Glomerular visceral epithelial cell (primary cell): ENCODE data around the gene CDC25C.

ENCODE experiments used
- DNase-seq: peaks from one replicate; pipeline ENCODE4 v3.0.0-alpha.2; 2016; ENCODE audit errors: extremely low spot score

The CDC25C gene

DNA sequence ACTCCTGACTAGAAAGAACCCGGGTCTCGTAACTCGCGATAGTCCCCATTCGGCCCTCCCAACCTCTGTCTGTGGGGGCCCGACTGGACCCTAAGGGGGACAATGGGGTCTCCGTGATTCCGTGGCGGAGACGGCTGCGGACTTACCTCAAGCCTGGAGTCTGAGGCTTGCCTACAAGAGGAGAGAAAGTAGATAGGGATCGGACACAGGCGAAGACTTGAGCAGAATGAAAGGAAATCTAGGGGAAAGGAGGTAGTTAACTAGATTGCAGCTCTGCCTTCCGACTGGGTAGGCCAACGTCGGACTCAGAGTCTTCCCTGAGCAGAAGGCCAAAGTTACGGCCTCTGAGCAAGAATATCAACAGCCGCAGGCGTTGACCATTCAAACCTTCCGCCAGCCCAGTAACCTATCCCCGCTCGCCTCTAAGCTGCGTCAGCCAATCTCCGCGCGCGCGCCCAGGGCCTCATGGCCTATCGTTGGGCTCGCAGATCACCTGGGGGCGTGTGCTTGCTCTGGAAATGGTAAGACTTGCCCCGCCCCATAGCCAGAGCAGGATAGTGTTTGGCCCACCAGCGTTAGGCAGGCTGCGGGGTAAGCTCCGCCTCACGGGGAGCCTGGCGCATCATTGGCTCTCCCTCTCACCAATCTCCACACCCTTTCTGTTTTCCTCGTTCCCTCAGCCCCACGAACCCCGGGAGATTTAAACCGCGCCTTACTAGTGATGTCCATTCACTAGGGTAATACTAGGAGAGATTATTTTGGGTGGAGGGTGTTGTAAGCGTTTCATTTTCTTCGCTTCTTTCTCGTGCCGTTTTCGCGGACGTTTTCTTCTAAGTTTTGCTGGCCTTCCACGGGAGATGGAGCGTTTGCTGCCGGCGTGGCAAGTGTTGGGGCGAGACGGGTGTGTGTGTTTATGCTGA is at the start of gene CDC25C:
Gene CDC25C, minus strand, starts transcription at position 356 of the 920 bp plus-strand sequence. CDS start 624 bp downstream, outside the sequence.
- DNase-seq = peak; percentile 100

DNA sequence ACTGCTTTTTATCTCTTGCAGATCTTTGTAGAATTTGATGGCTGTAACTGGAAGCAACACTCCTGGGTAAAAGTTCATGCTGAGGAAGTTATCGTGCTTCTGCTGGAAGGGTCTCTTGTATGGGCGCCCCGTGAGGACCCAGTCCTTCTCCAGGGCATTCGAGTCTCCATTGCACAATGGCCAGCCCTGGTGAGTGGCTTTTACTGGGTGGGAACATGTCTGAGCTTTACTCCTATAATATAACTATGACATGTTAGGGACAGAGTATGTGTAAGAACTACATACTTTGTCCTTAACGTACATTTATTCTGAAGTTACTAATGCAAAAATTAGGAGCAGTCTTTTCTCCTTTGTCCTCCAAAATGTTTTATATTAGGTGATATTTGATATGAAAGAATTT is 41.0 kb upstream of the CDC25C start:
- no peak for DNase-seq

DNA sequence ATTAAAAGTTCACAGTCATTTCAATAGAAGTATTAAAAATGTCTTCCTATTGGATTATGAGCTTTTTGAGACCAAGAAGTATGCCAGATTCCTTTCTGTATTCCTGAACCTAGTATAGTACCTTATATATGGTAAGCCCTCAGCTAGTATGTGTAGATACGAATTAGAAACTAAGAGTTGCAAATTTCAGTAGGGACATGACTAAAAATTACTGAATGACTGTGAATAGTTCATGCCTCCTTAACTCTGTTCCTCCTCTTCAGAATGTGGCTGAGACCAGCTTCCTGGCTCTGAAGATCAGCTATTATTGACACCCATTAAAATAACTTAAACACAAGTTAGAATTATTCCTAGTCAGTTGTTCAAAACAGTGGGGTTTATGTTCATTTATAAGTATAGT is 40.6 kb upstream of the CDC25C start:
- no peak for DNase-seq

DNA sequence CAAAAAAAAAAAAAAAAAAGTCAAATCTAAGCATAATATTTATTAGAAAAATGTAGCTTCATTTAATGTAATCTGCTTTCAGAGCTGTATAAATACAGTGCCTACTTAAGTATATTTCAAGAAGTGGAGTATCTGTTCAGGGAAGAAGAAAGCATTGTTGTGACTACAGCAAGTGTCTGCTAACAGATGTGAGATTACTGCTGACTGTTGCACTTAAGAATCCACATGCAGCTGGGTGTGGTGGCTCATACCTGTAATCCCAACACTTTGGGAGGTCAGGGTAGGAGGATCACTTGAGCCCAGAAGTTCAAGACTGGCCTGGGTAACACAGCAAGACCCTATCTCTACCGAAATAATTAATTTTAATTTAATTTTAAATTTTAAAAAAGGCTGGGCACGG is 39.9 kb upstream of the CDC25C start:
- no peak for DNase-seq

DNA sequence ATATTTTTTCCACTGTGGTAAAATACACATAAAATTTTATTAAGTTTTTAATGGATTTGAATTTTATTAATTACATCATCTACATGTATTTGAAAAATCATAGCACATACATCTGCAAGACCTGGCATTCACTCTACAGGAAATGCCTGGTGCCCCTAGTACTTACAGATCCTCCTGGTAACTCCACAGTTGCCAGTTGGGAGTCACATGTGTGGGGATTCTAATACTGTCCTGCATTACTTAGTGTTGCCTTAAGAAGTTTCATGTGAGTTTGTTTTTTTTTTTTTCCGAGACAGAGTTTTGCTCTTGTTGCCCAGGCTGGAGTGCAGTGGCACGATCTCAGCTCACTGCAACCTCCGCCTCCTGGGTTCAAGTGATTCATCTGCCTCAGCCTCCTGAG is 38.9 kb upstream of the CDC25C start:
- no peak for DNase-seq

DNA sequence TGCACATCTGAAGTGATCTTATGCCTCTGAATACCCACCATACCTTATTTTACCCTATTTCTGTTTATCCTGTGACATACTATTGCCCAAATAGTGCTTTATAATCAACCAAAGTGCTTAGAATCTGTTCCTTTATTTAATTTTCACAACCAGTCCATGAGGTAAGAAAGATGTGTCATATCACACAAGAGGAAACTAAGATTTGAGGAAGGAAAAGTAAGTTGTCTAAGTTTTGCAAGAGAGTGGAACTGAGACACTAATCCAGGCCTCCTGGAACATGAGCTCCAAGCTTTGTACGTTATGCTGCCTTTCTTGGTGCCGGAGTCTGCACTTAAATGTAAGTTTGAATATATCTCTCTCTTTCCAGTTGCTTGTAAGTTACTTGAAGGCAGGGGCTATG is 38.1 kb upstream of the CDC25C start:
- no peak for DNase-seq

DNA sequence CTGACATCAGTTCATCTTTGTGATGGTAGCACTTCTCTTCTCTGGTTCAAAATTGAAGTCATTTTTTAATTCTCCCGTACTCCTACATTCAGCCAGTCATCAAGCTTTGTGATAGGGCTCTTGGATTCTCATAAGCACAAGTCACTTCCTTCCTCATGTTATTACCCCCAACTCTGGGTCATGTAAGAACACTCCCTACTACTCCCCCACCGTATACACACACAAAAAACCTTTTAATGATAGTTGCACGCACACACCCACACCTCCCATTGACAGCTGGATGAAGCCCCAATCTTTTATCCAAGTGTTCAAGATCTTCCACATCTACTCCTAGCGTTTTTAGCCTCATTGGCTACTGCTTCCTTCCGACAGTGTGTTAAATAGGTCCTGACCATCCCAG is 37.7 kb upstream of the CDC25C start:
- no peak for DNase-seq

DNA sequence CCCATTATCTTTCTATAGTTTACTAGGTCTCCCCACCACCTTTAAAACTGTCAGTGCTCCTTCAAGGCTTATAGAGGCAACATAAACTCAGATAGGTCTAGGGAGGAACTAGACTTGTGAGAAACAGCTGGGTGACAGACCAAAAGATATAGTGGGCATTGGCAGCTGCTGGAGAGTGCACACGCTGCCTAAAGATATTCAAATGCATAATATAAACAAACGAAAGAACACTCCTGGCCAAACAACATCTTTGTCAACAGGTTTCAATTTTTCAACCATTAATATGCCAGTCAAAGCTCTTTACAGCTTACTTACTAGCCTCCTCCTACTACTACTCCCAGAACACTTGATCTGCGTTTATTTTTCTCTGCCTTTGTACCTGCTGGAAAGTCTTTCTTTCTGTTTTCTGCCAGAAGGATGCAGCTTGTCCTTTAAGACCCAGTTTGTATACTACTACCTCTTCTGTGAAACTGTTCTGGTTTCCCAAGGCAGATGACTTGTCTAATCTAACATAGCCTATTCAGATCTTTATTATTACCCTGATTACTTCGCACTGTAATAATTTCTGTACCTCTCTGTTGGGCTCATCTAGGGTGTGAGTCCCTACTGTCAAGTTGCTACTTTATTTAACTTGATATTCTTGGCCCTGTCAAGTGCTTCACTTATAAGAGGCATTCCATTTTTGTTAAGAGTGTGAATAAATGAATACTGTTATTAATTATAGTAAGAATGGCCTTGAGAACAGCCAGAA is 35.2 kb upstream of the CDC25C start:
- no peak for DNase-seq

DNA sequence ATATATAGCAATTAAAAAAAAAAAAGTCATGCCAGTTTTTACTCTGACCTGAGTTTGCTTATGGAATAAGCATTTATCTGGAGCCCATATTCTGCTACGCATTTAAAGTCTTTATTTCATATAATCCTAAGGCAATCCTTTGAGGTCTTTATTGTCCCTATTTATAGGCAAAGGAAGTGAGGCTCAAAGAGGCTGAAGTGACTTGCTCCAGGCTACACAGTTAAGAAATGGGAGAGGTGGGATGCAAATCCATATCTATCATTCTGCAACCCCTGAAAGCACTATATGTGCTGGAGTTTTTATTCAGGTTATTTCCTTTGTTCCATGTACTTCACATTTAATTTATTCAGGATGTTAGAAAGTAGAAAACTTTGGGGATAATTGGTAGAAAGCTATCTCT is 33.0 kb upstream of the CDC25C start:
- DNase-seq = no peak

DNA sequence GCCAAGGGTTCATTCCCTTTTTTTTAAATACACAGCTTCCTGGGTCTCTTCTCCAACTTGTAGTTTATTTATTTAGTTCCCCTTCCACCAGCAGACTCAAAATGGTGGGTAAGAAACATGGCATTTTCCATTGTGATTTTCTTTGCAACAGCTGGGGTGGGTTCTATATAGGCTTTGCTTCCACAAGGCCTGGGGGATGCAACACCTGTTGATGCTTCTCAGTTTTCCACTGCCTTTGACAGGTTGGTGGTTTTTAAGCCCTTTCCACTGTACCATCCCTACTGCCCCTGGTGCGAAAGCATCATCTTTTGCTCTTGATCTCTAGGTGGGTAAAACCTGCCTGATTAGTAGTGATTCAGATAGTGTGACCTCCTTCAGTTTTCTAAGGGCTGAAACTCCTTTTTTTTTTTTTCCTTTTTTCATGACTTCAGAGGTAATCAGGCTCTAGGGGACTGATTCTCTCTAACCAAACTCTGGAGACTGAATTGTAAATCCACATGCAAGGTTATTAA is 29.4 kb upstream of the CDC25C start:
- no peak for DNase-seq

DNA sequence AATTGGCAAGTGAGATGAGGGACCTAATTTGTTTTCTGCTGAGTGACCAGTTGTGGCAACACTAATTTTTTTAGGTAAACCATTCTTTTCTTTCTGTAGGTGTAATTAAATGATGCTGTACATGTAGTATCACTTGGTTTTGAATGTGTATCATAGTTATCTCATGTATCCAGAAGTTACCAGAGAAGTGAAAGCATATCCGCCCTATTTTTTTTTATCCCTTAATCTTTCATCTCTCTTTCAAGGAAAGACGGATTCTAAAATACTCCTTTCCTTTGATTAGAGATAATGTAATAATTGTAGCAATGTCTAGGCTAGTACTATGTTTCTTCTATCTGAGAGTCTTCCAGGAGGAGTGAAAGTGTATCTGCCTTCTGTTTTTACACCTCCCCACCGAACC is 28.0 kb upstream of the CDC25C start:
- DNase-seq = no peak

DNA sequence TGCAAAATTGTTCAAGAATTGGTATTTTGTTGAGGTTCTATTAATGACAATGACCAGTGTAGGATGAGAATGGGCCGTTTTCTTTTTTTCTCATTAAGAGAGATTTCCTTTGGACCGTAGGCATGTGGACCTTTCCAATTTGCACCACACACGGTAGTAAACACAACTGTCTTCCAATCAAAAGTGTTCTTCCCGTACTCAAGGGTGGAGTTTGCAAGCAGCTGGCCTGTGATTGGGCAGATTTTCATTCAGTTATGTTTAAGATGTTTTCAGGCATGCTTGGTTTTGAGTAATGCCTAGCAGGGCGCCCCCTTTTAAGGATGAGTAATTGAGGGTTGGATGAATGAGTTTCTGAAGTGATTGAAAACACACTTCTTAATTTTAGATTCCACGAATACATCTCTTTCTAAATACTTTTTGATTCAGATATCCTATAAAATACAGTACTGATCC is 23.3 kb upstream of the CDC25C start:
- DNase-seq = peak; percentile 81

DNA sequence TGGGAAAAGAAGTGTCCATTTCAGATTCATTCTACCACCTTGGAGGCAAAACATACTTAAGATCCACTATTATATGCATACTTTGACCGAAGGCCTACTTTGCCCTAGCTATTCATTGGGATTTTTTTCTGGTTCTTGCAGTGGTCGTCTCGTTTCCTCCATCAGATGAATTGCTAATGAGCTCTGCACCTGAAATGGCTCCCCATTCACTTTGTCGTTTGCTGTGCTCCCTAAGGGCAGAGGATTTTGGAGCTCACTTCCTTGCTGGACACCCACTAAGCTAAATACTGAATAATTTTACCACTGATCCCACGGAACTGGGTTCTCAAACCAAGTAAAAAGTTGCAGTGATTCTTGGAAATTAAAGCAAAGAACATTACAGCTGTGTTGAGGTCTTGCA is 22.8 kb upstream of the CDC25C start:
- DNase-seq = no peak

DNA sequence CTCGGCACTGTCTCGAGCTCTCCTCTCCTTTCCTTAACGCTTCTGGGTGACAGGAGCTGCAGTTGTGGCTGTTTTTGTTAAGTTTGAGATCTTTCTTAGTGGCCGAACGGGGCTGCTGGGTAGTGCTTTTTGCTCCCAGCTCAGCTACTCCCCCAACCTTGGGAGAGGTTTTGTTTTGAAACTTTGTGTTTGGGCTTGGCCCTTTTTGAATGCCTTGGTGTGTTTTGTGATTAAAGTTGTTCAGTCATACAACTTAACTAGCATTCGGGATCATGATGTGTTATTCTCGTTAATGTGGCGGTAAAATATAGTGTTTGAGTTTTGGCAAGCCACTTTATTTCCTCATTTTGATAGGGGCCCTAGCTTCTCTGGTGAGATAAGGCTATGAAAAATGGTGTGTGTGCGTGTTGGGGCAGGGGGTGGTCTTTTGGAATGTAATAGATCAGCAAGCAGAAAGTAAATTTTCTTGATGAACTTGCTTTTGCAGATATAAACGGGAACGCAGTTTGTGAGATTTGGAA is 22.0 kb upstream of the CDC25C start:
- DNase-seq = no peak

DNA sequence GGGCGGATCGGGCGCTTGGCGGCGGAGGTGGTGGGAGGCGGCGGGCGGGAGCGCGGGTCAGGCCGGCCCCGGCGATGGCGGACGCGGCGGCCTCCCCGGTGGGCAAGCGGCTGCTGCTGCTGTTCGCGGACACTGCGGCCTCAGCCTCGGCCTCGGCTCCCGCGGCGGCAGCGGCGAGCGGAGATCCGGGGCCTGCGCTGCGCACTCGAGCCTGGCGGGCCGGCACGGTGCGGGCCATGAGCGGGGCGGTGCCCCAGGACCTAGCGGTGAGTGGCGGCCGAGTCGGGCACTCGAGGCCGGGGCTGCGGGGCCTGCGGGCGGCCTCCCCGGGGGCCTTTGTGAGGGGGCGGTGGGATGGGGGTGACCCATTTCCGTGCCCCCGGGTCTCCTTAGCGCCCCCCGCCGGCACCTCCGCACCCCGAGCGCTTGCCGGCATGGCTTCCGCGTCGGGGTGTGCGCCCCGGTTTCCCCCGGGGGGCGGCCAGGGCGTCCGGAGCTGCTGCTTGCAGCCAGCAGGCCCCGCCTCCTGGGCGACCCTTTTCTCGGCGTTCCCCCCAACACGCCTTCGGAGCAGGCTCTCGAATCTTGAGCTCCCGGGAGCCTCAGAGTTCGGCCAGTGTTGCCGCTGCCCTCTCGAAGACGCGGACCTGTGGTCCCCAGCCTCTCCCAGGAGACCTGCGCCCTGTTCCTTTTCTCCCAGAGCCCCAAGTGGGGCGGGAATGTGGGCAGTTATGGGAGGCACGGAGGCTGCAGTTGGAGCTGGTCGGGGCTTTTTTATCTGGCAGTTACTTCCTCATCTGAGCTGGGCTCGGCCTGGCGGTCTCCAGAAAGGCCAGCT is 21.3 kb upstream of the CDC25C start:
- peak; percentile 68 for DNase-seq

DNA sequence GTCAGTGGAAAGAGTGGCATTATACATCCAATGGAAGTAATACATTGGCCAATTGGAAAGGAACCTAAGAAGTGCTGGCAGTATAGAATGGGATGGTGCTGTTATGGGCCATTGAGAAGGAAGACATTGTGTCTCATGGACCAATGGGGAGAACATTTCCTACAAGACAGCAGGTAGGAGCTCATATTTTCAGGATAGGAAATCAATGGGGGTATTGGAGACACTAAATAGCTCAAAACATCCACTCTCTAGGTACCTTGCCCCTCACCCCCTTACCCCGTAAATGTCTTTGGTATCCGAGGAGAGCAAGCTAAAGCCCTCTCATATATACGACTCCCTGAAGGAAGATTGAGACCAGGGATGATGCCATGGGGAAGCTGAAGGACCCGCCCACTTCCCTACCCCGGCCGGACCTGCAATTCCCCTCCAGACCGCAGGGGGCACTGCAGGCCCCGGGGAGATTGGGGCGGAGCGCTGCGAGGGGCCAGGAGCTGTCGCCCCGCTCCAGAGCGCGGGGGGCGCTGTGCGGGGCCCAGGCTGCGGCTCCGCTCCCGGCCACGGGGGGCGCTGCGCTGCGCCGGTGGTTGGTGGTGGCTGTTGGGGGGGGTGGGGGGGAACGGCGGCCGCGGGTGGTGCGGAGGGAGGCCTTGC is 20.6 kb upstream of the CDC25C start, which contains the start of gene KDM3B:
Gene KDM3B, plus strand, starts transcription at position 615 of the 651 bp plus-strand sequence. CDS start 111 bp downstream, outside the sequence.
- peak; percentile 93 for DNase-seq

DNA sequence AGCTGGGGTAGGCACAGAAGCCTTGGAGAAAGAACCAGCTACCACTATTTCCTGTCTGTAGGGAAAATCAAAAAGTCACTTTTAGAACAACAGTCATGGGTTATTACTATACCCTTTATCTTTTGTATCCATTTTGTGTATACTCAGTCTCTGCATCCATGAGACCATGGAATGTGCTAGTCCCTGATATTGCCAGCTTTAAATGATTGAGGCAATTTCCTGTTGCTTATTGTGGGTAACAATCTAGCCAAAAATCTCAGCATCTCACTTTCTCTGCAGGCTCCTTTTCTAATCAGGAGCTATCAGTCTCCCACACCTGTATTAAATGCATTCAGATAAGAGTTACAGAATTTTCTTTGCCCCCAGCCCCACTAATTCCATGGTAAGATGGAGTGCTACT is 19.9 kb upstream of the CDC25C start:
- DNase-seq = no peak

DNA sequence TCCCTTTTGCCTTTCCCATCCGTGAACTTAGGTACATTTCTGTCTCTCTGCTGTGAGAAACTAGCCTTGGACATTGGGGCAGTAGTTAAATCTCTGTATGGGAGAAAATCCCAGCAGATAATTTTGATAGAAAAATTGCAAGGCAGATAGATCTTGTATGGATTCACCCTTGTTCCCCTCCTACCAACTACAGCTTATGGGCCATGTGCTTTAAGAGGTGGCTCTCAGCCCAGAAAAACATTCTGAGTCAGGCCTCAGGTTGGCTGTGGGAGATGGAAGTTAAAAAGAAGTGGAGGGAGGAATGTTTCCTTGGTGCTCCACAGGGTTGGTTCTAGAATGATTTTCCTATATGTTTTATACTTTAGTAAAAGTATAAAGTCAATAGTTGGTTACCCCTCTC is 19.5 kb upstream of the CDC25C start:
- DNase-seq = peak; percentile 61

DNA sequence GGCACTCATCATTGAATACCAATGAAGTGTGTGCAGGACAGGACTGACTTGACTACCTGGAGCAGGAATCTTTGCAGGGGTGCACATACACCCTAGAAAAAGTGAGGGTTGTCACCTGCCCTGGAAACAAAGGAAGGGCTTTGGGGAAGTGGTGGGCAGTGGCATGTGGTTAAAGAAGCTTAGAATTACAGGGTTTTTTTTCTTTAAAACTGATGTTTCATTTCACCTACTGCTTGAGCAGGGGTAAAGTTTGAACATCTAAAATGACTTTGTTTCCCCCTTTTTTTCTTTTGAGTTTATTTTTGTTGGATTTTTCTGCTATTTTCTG is 18.9 kb upstream of the CDC25C start:
- no peak for DNase-seq

DNA sequence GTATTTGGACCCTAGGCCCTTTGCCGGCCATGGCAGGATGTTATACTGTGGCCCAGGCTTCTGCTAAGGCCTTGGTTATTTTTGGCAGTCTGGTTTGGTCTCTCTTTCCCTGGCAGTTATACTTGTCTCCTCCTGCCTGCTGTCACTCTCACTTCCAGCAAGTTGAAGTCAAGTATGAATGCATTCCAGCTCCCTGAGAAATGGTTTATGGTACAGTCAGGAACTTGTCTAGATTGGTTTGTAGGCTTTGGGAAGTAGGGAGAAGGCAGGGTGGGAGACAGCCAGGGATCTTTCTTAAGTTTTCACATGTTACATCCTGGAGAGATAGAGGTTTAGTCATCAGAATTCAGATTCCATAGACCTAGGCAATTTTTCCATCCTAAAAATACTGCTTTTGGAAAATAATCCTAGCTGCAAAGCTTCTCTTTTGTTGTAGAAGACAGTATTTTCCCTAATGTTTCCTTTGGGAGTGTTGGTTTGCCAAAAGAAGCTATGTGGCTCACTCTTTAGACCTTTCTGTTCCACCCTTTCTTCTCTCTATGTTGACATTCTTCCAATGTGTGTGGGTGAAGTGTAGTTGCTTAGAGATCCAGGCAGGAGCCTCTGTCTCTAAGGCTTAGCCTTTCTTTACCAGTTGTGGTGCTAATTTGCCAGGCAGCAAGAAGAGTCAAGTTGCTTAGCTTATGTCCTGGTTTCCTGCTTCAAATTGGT is 18.4 kb upstream of the CDC25C start:
- no peak for DNase-seq
